ENCODE measurements around the gene TMEM259. TPM values are rescaled to one million over a fixed set of nuclear protein-coding genes. Genes with fewer than 3 reads are reported as not detected.

TMEM259 gene
- 119 TPM for total RNA-seq
- long read RNA-seq, transcript TMEM259-208 (1 exons, 1,637 nt), result minor isoform, 36 of 430 reads
- long read RNA-seq, transcript TMEM259-204 (6 exons, 626 nt), result minor isoform, 6 of 430 reads
- long read RNA-seq, transcript TMEM259-202 (11 exons, 2,748 nt), result major isoform, 161 of 430 reads
- long read RNA-seq, transcript TMEM259-211 (11 exons, 2,753 nt), result minor isoform, 5 of 430 reads
- long read RNA-seq, partial matches to known transcripts, result 34 of 430 reads
- long read RNA-seq, other reads (novel, unspliced or antisense), result 188 of 430 reads

GRCh38 chr19:1020868-1021425 lies at the start of gene TMEM259:
Gene TMEM259, minus strand, starts transcription at chr19:1021123. Its CDS starts 127 bp downstream, at chr19:1020996.
- no peaks in the 10 kb centered on the region for H3K9me3 ChIP-seq (replicated peaks)
- peak; percentile 97 for DNase-seq
- TF ChIP-seq, protein P1, sequence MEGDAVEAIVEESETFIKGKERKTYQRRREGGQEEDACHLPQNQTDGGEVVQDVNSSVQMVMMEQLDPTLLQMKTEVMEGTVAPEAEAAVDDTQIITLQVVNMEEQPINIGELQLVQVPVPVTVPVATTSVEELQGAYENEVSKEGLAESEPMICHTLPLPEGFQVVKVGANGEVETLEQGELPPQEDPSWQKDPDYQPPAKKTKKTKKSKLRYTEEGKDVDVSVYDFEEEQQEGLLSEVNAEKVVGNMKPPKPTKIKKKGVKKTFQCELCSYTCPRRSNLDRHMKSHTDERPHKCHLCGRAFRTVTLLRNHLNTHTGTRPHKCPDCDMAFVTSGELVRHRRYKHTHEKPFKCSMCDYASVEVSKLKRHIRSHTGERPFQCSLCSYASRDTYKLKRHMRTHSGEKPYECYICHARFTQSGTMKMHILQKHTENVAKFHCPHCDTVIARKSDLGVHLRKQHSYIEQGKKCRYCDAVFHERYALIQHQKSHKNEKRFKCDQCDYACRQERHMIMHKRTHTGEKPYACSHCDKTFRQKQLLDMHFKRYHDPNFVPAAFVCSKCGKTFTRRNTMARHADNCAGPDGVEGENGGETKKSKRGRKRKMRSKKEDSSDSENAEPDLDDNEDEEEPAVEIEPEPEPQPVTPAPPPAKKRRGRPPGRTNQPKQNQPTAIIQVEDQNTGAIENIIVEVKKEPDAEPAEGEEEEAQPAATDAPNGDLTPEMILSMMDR (IDR thresholded peaks at IDR 0.05; ENCODE audit: borderline replicate concordance), result no peak
- H3K36me3 ChIP-seq, result no peaks in the 10 kb centered on the region
- H3K27me3 ChIP-seq (ENCODE audit: low read depth), result no peaks in the 10 kb centered on the region
- peaks cover 74% of the 10 kb centered on the region for H3K4me1 ChIP-seq
- H3K27ac ChIP-seq (replicated peaks), result peak within 1 kb of the TSS; percentile 96
- intact Hi-C loops (cut with micrococcal nuclease), result no loop called here
- peak within 1 kb of the TSS; percentile 89 for H3K4me3 ChIP-seq

DNA sequence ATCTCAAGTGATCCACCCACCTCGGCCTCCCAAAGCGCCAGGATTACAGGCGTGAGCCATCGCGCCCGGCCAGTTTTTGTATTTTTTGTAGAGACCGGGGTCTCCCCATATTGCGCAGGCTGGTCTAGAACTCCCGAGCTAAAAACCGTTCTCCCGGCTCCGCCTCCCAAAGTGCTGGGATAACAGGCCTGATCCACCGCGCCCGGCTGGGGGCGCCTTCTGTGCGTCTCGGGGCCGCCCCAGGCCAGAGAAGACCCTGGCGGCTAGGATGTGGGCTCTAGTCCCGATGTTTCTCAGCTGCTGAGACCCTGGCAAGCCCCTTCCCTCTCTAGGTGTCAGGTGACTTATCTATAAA lies 49.6 kb upstream of the TMEM259 start:
- Histone ChIP-seq H3K4me3 (no peak overlapping the region), H3K4me1 (peaks cover 53% of the 10 kb centered on the region), H3K36me3 (no peaks in the 10 kb centered on the region), H3K9me3 (replicated peaks) (no peaks in the 10 kb centered on the region), H3K27ac (replicated peaks) (no peak overlapping the region), H3K27me3 (ENCODE audit: low read depth) (peaks cover 80% of the 10 kb centered on the region)
- TF ChIP-seq, protein P1 (IDR thresholded peaks at IDR 0.05; ENCODE audit: borderline replicate concordance), result no peak
- no peak for DNase-seq
- intact Hi-C loops (cut with micrococcal nuclease), result no loop called here

DNA sequence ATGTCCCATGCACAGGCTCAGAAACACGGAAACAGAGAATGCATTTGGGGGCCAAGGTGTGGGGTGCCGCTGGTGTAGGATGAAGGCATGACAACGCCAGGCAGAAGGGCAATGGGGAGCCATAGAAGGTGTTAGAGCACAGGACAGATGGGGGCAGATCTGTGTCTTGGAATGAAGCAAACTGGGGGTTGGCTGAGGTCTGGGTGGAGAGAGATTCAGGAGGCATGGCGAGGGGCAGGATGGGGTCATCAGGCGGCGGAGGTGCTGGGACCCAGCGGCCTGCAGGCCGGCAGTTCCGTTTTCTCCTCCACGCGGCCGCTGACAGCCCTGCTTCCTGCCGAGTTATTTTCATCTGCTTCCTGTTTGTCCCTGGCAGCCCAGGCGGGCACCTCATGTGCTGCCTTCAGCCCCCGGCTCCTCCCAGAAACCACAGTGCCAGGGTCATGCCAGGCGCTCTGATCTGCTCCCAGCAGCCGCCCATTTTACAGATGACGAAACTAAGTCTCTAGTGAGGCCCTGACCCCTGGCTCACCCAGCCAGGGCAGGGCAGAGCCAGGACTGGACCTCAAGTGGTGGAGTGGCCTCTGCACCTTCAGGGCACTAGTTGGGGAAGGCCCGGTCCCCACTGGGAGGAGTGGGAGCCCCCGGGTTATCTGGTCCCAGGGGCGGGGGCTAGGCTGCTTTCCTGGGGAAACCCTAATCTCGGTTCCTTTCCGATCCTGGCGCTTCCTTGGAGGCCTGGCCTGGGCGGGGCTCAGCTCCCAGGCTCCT lies 48.3 kb upstream of the TMEM259 start:
- peak; percentile 71 for DNase-seq
- TF ChIP-seq, protein P1 (IDR thresholded peaks at IDR 0.05; ENCODE audit: borderline replicate concordance), result no peak
- peak overlapping the region; percentile 60 for H3K4me3 ChIP-seq
- no peaks in the 10 kb centered on the region for H3K9me3 ChIP-seq (replicated peaks)
- H3K36me3 ChIP-seq, result no peaks in the 10 kb centered on the region
- intact Hi-C loops (cut with micrococcal nuclease), result no loop called here
- peak overlapping the region; percentile 43 for H3K27ac ChIP-seq (replicated peaks)
- H3K27me3 ChIP-seq (ENCODE audit: low read depth), result peaks cover 87% of the 10 kb centered on the region
- peaks cover 58% of the 10 kb centered on the region for H3K4me1 ChIP-seq

- peak overlapping the region; percentile 51 for H3K27ac ChIP-seq (replicated peaks)
- H3K4me1 ChIP-seq, result peaks cover 58% of the 10 kb centered on the region
Measured at GRCh38 chr19:1068009-1069001, 47.4 kb upstream of the TMEM259 start.

More at GRCh38 chr19:1068009-1069001, 47.4 kb upstream of the TMEM259 start:
- TF ChIP-seq, protein P1 (IDR thresholded peaks at IDR 0.05; ENCODE audit: borderline replicate concordance), result no peak
- H3K9me3 ChIP-seq (replicated peaks), result no peaks in the 10 kb centered on the region
- intact Hi-C loops (cut with micrococcal nuclease), result no loop called here
- no peaks in the 10 kb centered on the region for H3K36me3 ChIP-seq
- peak; percentile 52 for DNase-seq
- peaks cover 84% of the 10 kb centered on the region for H3K27me3 ChIP-seq (ENCODE audit: low read depth)
- peak overlapping the region; percentile 60 for H3K4me3 ChIP-seq
